ENCODE data around the gene RPP14.
"Not testable (repeated sequence)": the region's sequence is repeated elsewhere in the genome, so short reads cannot be mapped to it uniquely, and the experiment has no call there.

Gene RPP14

GRCh38 chr3:58333206-58334012 is 27.4 kb downstream of the RPP14 start:
- peak overlapping the region; percentile 79 for H3K4me3 ChIP-seq (replicated peaks; ENCODE audit: low read depth, low read length)
- DNase-seq (ENCODE audit: low read depth), result peak; percentile 39
- peak; percentile 13 for TF ChIP-seq CTCF (IDR thresholded peaks at IDR 0.05; ENCODE audit: low read length, missing control alignments)

DNA sequence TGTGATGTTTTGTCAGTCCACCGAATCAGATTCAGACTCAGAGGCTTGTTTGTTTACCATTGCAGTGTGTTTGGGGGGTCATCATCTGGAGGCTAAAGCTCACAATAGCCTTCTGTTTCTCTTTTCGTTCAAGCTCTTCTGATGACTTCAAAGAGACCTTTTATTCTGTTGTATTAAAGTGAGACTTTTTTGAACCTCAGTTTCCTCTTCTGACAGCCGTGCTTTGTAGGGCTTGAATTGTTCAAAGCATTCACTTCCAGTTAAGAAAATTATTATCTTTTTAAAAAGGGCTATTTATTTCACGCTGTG is 27.9 kb downstream of the RPP14 start:
- DNase-seq (ENCODE audit: low read depth), result no peak
- TF ChIP-seq CTCF (IDR thresholded peaks at IDR 0.05; ENCODE audit: low read length, missing control alignments), result no peak
- peak overlapping the region; percentile 79 for H3K4me3 ChIP-seq (replicated peaks; ENCODE audit: low read depth, low read length)

DNA sequence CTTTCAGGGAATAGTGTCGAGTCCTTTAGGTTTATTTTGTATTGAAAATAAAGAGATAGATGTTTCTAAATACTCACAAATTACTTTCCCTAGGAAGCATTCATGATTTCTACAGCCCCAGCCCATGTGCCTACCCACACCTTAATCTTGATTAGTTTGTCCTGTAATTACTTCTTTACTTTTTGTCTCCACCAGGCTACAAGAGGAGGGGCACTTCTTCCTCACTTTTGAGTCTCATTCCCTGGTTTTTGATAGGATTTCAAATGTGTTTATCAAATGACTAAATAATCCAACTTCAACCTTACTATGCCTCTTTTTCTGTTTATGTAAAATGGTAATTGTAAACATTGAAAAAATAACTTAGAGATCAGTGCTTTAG is 28.4 kb downstream of the RPP14 start:
- H3K4me3 ChIP-seq (replicated peaks; ENCODE audit: low read depth, low read length), result peak overlapping the region; percentile 79
- TF ChIP-seq CTCF (IDR thresholded peaks at IDR 0.05; ENCODE audit: low read length, missing control alignments), result no peak
- DNase-seq (ENCODE audit: low read depth), result no peak

DNA sequence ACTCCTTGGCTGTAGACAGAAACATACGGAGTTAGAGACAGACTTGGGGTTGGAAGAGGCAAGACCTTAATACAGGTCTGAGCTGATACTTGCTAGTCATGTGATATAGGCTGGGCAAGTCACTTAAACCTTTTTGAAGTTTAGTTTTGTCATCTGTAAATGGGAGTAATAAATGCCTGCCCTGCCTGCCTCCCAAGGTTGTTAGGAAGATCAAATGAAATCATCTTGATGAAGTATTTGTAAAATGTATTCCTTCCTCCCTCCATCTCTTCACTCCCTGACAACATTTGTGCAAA is 29.6 kb downstream of the RPP14 start:
- peak overlapping the region; percentile 79 for H3K4me3 ChIP-seq (replicated peaks; ENCODE audit: low read depth, low read length)
- no peak for TF ChIP-seq CTCF (IDR thresholded peaks at IDR 0.05; ENCODE audit: low read length, missing control alignments)
- DNase-seq (ENCODE audit: low read depth), result no peak

- no peak overlapping the region for H3K4me3 ChIP-seq (replicated peaks; ENCODE audit: low read depth, low read length)
- DNase-seq (ENCODE audit: low read depth), result peak; percentile 48
- TF ChIP-seq CTCF (IDR thresholded peaks at IDR 0.05; ENCODE audit: low read length, missing control alignments), result no peak
These were observed 30.3 kb downstream of the RPP14 start for GRCh38 chr3:58336135-58336882.

DNA sequence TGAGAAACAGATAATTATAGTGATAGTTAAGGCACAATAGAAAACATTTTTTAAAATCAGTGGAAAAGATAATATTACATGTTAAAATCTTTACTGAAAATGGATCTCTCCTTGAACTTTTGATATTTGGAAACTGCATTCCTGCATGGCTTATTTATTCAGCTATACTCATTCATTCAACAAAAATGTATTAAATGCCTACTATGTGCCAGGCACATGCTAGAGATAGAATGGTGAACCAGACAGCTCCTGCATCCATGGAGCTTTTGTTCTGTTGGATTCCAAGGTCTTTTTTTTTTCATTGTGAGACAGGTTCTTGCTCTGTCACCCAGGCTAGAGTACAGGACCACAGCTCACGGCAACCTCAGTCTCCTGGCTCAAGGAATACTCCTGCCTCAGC is 31.1 kb downstream of the RPP14 start:
- no peak for DNase-seq (ENCODE audit: low read depth)
- no peak for TF ChIP-seq CTCF (IDR thresholded peaks at IDR 0.05; ENCODE audit: low read length, missing control alignments)
- H3K4me3 ChIP-seq (replicated peaks; ENCODE audit: low read depth, low read length), result no peak overlapping the region

GRCh38 chr3:58339146-58339545 is 33.1 kb downstream of the RPP14 start:
- H3K4me3 ChIP-seq (replicated peaks; ENCODE audit: low read depth, low read length); DNase-seq (ENCODE audit: low read depth): not testable (repeated sequence)
